C4-2B (cell line): ENCODE data around the gene KCNH8.

Source experiments
- H3K27ac ChIP-seq: fragments of 450-650 bp; 2 replicates; pipeline ENCODE4 v1.5.1; 2017
- ZFX ChIP-seq: fragments of 450-650 bp; IDR thresholded peaks from 2 replicates; pipeline ENCODE4 v1.6.1; 2017
- TF ChIP-seq, protein P1 (sequence below): fragments of 450-650 bp; conservative IDR thresholded peaks from 2 replicates; pipeline ENCODE4 v1.5.1; 2017; ENCODE audit warnings: mild to moderate bottlenecking

Gene KCNH8

DNA sequence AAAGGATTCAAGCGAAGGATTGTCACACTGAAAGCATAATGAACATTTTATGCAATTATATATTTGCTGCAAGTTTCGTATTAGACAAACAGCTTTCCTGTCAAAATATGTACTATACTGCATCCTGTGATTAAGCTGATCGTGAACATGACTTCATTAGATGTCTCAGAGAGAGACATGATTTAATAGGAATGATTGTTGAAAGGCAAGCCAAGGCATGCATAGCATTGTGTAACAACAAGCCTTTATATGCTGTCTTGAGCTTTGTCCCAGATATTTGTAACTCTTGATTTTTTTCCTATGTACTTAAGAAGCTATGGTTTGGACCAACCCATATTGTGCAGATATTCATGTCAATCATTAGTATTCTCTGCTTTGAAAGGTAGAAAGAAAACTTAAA lies 309.1 kb downstream of the KCNH8 start:
- no peak overlapping the region for H3K27ac ChIP-seq
- TF ChIP-seq ZFX, result no peak
- TF ChIP-seq, protein P1, sequence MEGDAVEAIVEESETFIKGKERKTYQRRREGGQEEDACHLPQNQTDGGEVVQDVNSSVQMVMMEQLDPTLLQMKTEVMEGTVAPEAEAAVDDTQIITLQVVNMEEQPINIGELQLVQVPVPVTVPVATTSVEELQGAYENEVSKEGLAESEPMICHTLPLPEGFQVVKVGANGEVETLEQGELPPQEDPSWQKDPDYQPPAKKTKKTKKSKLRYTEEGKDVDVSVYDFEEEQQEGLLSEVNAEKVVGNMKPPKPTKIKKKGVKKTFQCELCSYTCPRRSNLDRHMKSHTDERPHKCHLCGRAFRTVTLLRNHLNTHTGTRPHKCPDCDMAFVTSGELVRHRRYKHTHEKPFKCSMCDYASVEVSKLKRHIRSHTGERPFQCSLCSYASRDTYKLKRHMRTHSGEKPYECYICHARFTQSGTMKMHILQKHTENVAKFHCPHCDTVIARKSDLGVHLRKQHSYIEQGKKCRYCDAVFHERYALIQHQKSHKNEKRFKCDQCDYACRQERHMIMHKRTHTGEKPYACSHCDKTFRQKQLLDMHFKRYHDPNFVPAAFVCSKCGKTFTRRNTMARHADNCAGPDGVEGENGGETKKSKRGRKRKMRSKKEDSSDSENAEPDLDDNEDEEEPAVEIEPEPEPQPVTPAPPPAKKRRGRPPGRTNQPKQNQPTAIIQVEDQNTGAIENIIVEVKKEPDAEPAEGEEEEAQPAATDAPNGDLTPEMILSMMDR, result no peak

GRCh38 chr3:19467761-19468160 lies 319.5 kb downstream of the KCNH8 start:
- no peak overlapping the region for H3K27ac ChIP-seq
- no peak for TF ChIP-seq ZFX
- TF ChIP-seq, protein P1, result no peak

DNA sequence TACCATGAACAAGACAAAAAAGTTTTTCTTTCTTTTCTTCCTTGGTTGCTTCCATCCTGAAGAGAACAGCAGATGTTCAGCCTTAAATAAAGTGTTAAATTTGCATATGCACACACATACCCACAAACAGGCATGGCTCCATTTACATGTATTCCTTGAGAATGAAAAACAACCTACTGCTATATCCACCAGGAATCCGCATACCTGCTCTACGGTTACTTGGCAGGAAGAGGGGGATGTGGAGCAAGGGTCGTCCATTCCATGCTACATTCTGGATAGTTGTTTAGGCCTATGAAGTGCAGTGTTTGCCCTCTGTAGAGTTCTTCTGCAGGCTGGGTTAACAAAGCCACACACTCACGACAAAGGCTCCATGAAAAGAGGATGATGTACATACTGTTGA lies 322.8 kb downstream of the KCNH8 start:
- no peak overlapping the region for H3K27ac ChIP-seq
- no peak for TF ChIP-seq ZFX
- TF ChIP-seq, protein P1, result no peak

- no peak overlapping the region for H3K27ac ChIP-seq
- TF ChIP-seq, protein P1, result no peak
- no peak for TF ChIP-seq ZFX
These were observed 325.8 kb downstream of the KCNH8 start for GRCh38 chr3:19473971-19474580.

GRCh38 chr3:19476281-19476680 lies 328.0 kb downstream of the KCNH8 start:
- TF ChIP-seq ZFX, result no peak
- TF ChIP-seq, protein P1, result no peak
- H3K27ac ChIP-seq, result no peak overlapping the region

DNA sequence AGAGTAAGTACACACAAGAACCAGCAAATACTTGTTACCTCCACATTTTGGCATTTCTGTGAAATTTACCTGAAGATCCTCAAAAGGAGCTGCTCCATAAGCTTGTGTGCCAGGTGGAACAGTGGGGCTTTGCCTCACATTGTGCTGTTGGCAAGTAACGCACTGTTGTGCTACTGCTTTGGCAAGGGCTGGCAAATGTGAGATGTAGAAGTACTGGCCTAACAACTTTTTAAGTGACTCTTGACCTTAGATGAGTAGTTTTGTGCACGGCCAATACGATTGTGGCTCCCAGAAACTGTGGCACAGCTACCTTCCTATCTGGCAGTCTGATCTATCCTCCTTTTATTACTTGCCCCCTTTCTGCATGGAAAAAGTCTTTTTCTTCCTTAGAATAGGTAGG lies 337.0 kb downstream of the KCNH8 start:
- TF ChIP-seq, protein P1, result no peak
- TF ChIP-seq ZFX, result no peak
- H3K27ac ChIP-seq, result no peak overlapping the region

DNA sequence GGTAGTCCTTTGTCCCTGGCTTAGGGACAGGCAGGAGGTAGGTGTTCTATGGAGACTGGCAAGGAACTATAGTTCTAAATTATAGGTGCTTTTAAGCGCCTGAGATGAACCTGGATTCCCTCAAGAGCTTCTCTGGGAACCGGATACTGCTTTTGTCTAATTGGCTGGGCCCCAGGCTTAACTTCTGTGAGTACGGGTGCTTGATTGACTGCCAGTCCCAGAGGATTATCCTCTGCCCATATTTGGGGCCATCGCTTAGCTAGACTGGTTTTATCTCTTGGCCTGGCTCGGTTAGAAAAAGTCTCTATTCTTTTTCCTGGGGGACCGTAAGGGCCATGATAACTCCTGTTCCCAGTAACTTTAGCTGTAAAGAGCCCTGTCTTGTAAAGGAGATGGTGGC lies 339.1 kb downstream of the KCNH8 start:
- no peak overlapping the region for H3K27ac ChIP-seq
- TF ChIP-seq, protein P1, result no peak
- TF ChIP-seq ZFX, result no peak
